ENCODE measurements around the gene SLC51A. TPM values are rescaled to one million over a fixed set of nuclear protein-coding genes. Genes with fewer than 3 reads are reported as not detected.

The SLC51A gene
- total and polyA plus RNA-seq, 2 of the 8 experiments (the other 6 are each of a cell fraction or from before 2014, with no cell fraction given): 6.3 to 9.8 TPM

DNA sequence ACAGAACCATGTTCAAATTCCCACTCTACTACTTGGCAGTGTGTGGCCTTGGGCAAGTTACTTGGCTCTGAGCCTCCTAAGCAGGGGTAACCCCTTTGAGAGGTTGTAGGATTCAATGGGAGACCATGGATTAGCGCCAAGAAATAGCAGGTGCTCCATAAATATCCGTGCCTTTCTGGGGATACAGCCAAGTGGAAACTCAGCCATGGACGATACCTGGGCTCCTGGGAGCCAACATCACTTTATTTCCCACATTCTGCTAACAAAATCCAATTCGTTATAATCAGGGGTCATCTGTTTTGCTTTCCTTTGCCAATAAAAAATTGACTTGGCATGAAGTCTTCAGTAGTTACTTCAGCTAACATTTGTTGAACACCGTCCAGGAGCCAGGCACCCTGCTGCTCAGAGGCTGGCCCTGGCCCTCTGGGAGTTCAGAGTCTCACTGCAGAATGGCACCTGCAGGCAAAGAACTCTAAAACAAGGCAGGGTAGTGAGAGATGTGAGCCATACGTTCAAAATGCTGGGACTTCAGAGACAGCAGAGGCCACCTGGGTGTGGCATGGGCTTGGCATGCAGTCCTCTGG lies 47.4 kb upstream of the SLC51A start:
- Histone ChIP-seq H2BK20ac (ENCODE audit: low read length) (no peak overlapping the region), H2BK15ac (ENCODE audit: low read length) (no peak overlapping the region), H4K5ac (ENCODE audit: insufficient read length, low read depth, low read length) (no peak overlapping the region), H3K18ac (ENCODE audit: extremely low read depth, low read length) (no peak overlapping the region), H4K91ac (replicated peaks; ENCODE audit: insufficient read length, low read length) (no peak overlapping the region), H3K79me2 (ENCODE audit: control insufficient read depth in 1 of 2, insufficient read depth in 2 of 2, low read length in 2 of 2) (peaks cover 0 to 5% of the 10 kb centered on the region in 2 experiments; a peak in 1 of 4 replicates), H3K4ac (replicated peaks; ENCODE audit: insufficient read length, low read depth, low read length) (no peak overlapping the region), H3K23ac (ENCODE audit: insufficient read length) (no peak overlapping the region), H3K4me1 (replicated peaks in 1 of 4; ENCODE audit: control insufficient read depth in 3 of 4, insufficient read depth in 4 of 4, low read length in 3 of 4) (peaks cover 0 to 3% (median 1%) of the 10 kb centered on the region in 4 experiments; a peak in 2 of 7 replicates), H3K36me3 (ENCODE audit: control insufficient read depth in 2 of 4, insufficient read depth in 4 of 4, low read length in 3 of 4) (no peaks in the 10 kb centered on the region; a peak in 1 of 8 replicates), H2BK5ac (ENCODE audit: low read depth, low read length) (no peak overlapping the region), H2BK12ac (ENCODE audit: low read depth, low read length) (no peak overlapping the region), H2AK5ac (ENCODE audit: low read depth, low read length) (no peak overlapping the region), H2BK120ac (replicated peaks; ENCODE audit: low read depth, low read length) (no peak overlapping the region), H3K27me3 (replicated peaks in 1 of 4; ENCODE audit: control insufficient read depth in 3 of 4, extremely low read depth in 1 of 4, insufficient read depth in 3 of 4, low read length in 3 of 4) (no peaks in the 10 kb centered on the region), H2AFZ (ENCODE audit: low read length) (no peak overlapping the region), H3K14ac (ENCODE audit: insufficient read length) (no peak overlapping the region), H3K9me3 (ENCODE audit: insufficient read depth in 2 of 2, low read depth in 1 of 2, low read length in 1 of 2) (no peaks in the 10 kb centered on the region), H3K4me3 (ENCODE audit: extremely low read depth in 1 of 4, insufficient read depth in 2 of 4, low read depth in 3 of 4, low read length in 4 of 4) (no peak overlapping the region), H3K23me2 (ENCODE audit: low read depth, low read length) (peaks cover 10% of the 10 kb centered on the region; the same call in 1 of the 2 replicates), H4K8ac (ENCODE audit: extremely low read depth, insufficient read depth, low read length) (no peak overlapping the region), H3K79me1 (ENCODE audit: low read depth, low read length) (no peaks in the 10 kb centered on the region), H3K4me2 (ENCODE audit: insufficient read depth in 1 of 2, low read depth in 2 of 2, low read length in 2 of 2) (no peak overlapping the region), H3K27ac (ENCODE audit: low read depth, low read length) (no peak overlapping the region), H3K56ac (replicated peaks; ENCODE audit: insufficient read length, low read depth, low read length) (no peak overlapping the region), H3K9ac (replicated peaks in 1 of 4; ENCODE audit: extremely low read depth in 1 of 4, low read depth in 3 of 4, low read length in 3 of 4) (no peak overlapping the region), H4K20me1 (replicated peaks in 1 of 2; ENCODE audit: control insufficient read depth in 1 of 2, insufficient read depth in 2 of 2, low read length in 2 of 2) (peaks cover 0 to 7% of the 10 kb centered on the region in 2 experiments)
- ChIA-PET CTCF (ENCODE audit: partially characterized antibody) (interaction anchor here (0.9 to 1.4 kb wide), 2 partner anchors 9 to 16 kb away, joined by 3 to 4 read pairs; no protein-coding TSS in a partner anchor), POLR2A (ENCODE audit: partially characterized antibody) (no interaction called here)
- DNase-seq (ENCODE audit: low read depth in 1 of 2, low spot score in 2 of 2) (no peak), FAIRE-seq (no peak)
- WGBS, 2 experiments (ENCODE audit: extremely low coverage in 1 of 2, insufficient coverage in 1 of 2, insufficient read length in 1 of 2, insufficient replicate concordance in 2 of 2, low coverage in 1 of 2, low lambda C conversion rate in 2 of 2, missing lambda C conversion rate in 1 of 2): 83% methylated on average over 5 of the region's 6 CpGs; no CpG with 5 or more reads in 1 of the 2 experiments
- TF ChIP-seq POU5F1 (IDR thresholded peaks at IDR 0.05; ENCODE audit: low read depth, low read length) (no peak), ASH2L (IDR thresholded peaks at IDR 0.05; ENCODE audit: low read length) (no peak), PHF8 (conservative IDR thresholded peaks at IDR 0.05; ENCODE audit: low read depth, low read length) (no peak), BACH1 (IDR thresholded peaks at IDR 0.05; ENCODE audit: low read length) (no peak), HDAC6 (IDR thresholded peaks at IDR 0.05; ENCODE audit: low read depth, low read length) (no peak), YY1 (IDR thresholded peaks at IDR 0.05; ENCODE audit: low read depth, low read length) (no peak), SP4 (IDR thresholded peaks at IDR 0.05; ENCODE audit: low read length) (no peak), CREB1 (IDR thresholded peaks at IDR 0.05) (no peak), ZNF274 (IDR thresholded peaks at IDR 0.05; ENCODE audit: borderline replicate concordance, extremely low read depth, low read length) (no peak)
- TF ChIP-seq, protein P1, sequence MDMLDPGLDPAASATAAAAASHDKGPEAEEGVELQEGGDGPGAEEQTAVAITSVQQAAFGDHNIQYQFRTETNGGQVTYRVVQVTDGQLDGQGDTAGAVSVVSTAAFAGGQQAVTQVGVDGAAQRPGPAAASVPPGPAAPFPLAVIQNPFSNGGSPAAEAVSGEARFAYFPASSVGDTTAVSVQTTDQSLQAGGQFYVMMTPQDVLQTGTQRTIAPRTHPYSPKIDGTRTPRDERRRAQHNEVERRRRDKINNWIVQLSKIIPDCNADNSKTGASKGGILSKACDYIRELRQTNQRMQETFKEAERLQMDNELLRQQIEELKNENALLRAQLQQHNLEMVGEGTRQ (IDR thresholded peaks at IDR 0.05; ENCODE audit: low read length): no peak
- TF ChIP-seq, protein P2, sequence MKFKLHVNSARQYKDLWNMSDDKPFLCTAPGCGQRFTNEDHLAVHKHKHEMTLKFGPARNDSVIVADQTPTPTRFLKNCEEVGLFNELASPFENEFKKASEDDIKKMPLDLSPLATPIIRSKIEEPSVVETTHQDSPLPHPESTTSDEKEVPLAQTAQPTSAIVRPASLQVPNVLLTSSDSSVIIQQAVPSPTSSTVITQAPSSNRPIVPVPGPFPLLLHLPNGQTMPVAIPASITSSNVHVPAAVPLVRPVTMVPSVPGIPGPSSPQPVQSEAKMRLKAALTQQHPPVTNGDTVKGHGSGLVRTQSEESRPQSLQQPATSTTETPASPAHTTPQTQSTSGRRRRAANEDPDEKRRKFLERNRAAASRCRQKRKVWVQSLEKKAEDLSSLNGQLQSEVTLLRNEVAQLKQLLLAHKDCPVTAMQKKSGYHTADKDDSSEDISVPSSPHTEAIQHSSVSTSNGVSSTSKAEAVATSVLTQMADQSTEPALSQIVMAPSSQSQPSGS (IDR thresholded peaks at IDR 0.05; ENCODE audit: low read length): no peak
